Measurements from ENCODE around the gene DCAF12.
"Not testable (repeated sequence)": the region's sequence is repeated elsewhere in the genome, so short reads cannot be mapped to it uniquely, and the experiment has no call there.

Gene DCAF12

GRCh38 chr9:34126207-34127034, at the start of gene DCAF12:
Gene DCAF12 (minus strand): TSS chr9:34126698. CDS start chr9:34126431, 267 bp downstream.
- DNase-seq: peak; percentile 83

DNA sequence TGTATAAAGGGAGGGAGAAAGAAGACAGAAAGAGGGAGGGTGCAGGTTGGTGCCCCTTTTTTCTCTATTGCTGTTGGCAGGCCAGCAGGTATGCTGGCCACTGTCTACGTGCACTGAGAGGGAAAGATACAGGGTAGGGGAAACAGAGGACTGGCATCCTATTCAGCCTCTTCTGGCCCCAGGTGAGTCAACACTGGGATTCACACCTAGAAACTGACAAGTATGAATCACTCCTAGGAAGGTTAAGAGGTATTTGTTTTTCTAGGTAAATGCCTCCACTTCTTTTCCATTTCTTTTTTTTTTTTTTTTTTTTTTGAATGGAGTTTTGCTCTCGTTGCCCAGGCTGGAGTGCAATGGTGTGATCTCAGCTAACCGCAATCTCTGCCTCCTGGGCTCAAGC, 49.6 kb upstream of the DCAF12 start:
- no peak for DNase-seq

- DNase-seq: no peak
These were observed 45.4 kb upstream of the DCAF12 start for GRCh38 chr9:34171753-34172535.

- DNase-seq: no peak
These were observed 43.9 kb upstream of the DCAF12 start for GRCh38 chr9:34170237-34170991.

GRCh38 chr9:34169125-34169524, 42.6 kb upstream of the DCAF12 start:
- DNase-seq: no peak

GRCh38 chr9:34163434-34163833, 36.9 kb upstream of the DCAF12 start:
- no peak for DNase-seq

DNA sequence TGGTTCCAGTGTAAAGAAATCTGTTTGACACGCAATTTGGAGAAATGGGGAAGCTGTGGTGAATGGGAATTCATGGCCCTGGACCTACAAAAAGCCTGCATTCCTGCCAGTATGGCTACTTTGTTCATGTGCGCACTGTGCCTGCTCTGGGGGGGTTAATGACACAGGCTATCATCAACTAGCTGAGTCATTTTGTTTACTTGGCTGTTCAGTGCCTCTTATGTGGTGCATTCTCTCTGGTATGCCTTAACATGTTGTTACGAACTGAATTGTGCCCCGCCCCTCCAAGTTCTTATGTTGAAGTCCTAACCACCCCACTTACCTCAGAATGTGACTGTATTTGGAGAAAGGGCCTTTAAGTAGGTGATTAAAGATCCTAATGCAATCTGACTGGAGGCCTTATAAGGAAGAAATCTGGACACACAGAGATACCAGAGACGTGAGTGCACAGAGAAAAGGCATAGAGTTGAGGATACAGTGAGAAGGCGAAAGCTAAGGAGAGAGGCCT, 31.9 kb upstream of the DCAF12 start:
- DNase-seq: peak; percentile 58

- no peak for DNase-seq
These were observed 31.4 kb upstream of the DCAF12 start for GRCh38 chr9:34157898-34158297.

- DNase-seq: no peak
These were observed 30.8 kb upstream of the DCAF12 start for GRCh38 chr9:34157318-34157717.

DNA sequence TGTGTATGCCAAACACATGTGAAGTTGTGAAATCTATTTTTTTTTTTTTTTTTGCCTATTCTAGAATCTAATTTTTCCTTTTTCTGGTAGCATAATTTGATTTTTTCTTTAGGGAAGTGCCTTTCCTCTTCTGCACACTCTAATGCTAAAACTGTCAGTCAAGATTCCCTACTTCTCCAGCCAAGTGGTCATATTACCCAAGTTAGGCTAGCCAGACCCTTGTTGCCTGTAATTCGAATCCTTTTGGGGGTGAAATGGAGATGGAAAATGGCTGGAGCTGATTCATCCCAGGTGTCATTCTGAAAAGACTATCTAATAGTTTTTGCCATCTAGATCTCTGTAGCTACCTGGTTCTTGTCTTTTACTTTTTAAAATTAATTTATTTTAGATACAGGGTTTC, 27.6 kb upstream of the DCAF12 start:
- no peak for DNase-seq

GRCh38 chr9:34151398-34151797, 24.9 kb upstream of the DCAF12 start:
- DNase-seq: no peak

DNA sequence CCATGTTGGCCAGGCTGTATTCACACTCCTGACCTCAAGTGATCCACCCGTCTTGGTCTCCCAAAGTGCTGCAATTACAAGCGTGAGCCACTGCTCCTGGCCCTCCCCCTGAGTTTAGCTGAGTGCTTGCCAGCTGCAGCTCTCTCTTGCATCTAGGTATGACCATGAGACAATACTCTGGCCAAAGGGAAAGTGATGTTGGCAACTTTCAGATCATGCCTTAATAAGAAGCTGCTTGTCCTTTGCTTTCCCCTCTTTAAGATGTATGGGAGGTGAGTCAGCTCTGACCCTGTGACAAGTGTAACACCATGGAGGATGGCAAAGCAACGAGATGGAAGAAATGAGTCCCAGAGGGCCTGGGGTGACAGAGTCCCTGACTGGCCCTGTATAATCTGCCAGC, 18.7 kb upstream of the DCAF12 start:
- no peak for DNase-seq

GRCh38 chr9:34143116-34143515, 16.6 kb upstream of the DCAF12 start:
- DNase-seq: no peak

DNA sequence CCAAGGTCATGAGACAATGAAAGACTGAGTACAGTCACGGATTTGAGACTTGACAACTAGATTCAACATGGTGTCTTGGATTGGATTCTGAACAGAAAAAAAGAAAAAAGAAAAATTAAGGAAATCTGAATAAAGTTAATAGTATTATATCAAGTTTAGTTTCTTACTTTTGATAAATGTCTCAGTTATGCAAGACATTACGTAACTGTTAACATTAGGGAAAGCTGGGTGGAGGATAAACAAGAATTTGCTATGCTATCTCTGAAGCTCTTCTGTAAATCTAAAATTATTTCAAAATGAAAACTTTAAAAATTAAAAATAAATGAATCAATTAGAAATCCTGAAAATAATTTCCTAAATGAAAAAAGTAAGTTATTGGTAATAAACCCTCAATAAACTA, 14.4 kb upstream of the DCAF12 start:
- DNase-seq: no peak

DNA sequence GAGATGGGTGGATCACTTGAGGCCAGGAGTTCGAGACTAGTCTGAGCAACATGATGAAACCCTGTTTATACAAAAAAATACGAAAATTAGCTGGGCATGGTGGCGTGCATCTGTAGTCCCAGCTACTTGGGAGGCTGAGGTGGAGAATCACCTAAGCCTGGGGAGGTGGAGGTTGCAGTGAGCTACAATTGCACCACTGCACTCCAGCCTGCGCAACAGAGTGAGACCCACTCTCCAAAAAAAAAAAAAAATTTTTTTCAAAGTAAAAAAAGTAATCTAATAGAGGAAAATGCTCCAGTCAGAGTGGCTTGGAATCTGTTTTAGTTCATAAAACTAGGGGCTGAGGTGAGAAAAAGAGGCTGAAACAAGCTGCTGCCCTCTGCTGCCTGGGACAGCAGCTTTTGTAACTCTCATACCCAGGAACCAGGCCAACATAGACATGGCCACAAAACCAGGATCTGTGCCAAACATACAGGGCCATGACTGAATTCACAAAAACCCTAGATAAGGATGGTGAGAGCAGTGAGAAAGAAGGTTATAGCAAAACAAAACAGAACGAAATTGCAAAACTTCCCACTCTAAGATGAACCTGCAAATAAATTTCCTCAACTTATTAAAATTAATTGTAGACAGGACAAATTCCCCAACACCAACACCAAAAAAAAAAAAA, 13.1 kb upstream of the DCAF12 start:
- DNase-seq: no peak

DNA sequence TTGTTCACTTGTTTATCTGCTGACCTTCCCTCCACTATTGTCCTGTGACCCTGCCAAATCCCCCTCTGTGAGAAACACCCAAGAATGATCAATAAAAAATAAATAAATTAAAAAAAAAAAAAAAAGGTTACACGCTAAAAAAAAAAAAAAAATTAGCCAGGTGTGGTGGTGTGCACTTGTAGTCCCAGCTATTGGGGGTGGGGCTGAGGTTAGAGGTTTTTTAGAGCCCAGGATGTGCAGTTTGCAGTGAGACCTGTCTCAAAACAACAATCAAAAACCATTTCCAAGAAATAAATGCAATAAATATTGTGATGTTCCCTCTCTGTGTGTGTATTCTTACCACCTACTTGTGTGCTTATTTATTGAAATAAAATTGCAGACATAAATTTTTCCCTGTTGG, 12.1 kb upstream of the DCAF12 start:
- not testable (repeated sequence) for DNase-seq

GRCh38 chr9:34134521-34134920, 8.0 kb upstream of the DCAF12 start:
- no peak for DNase-seq

DNA sequence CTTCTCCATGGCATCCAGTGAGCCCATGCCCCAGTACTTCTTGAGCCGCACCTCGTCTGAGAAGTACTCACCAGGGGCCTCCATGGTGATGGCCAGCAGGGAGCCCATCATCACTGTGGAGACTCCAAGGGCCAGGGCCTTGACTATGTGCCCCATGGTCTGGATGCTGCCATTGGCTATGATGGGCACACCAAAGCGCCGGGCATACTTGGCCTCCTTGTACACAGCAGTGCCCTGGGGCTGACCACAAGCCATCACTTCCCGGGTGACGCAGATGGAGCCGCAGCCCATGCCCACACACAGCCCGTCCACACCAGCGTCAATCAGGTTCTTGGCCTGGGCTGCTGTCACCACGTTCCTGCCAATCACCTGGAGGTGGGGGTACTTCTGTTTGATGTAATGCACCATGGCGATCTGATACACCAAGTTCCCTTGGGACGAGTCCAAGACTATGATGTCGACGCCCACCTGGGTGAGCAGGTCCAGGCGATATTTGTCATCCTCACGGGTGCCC, 7.0 kb upstream of the DCAF12 start:
- DNase-seq: no peak

GRCh38 chr9:34131571-34131970, 5.1 kb upstream of the DCAF12 start:
- no peak for DNase-seq

DNA sequence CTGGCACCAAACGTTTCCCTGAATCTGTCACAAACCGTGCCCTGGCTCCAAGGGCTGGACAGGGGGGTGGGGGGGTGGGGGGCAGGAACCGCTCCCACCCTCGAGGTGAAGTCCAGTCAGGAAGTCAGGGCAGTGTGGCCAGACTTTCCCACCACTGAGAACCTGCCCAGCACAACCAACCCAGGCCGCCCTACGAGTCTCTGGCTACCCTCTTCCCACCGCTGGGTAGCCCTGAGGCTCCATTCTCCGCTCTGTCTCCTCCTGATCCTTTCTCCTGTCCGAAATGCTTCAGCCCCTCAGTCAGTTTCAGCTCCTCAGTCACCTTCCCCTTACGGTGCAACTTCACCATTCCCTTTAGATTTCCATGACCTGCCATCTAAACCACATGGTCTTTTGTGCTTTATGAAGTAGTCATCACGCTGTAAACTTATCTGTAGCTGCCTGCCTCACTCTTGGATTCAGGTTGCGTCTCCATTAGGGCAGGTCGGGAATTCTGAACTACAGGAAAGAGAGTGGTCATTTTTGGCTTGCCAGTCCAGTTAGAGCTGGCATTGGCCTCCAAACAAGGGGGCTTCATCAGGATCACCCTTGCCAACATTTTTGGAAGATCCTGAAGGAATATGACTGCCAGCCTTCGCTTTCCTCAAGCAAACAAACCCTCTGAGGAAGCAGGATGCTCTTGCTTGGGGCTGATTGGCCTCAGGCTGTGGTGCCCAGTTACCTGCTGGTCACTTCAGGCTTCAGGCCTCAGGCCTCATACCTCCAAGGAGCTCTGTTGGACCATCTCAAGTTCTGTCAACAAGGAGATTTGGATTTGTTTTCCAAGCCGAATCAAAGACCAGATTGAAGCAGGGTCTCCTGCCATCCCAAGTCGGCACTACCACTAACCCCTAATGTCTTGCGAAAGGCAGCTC, 794 bp upstream of the DCAF12 start:
- DNase-seq: no peak

DNA sequence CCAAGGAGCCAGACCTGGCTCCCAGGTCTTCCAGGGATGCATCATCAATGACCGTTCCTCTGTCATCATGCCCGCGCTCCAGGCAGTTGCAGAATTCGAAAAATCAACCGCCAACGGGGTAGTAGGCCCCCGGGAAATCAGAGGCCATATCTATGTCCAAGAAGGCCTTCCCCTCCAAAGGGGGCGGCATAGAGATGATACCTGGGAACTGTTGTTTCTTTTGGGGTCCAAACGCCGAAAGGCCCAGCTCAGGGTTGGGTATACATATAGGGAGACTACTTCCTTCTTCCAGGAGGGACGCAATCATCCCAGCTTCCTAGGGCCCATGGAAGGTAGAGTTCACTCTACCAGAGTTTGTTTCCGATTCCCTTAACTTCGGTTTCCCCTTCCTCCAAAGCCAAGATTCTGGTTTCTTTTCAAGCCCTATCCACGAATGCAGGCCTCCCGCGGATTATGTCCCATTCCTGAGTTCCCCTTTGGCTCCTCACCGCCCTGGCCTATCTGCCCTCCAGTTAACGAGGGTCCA, 754 bp downstream of the DCAF12 start:
- DNase-seq: no peak
